Brain microvascular endothelial cell (primary cell): ENCODE measurements around the gene TTLL12.

Experiments
- DNase-seq: peaks from one replicate; pipeline ENCODE4 v3.0.0-alpha.2; 2020
- H3K27ac ChIP-seq: fragments of 250-450 bp; sonication (Bioruptor Pico); 2 replicates; pipeline ENCODE4 v1.5.1; 2020; ENCODE audit warnings: mild to moderate bottlenecking, moderate library complexity
- H3K27me3 ChIP-seq: fragments of 250-450 bp; sonication (Bioruptor Pico); replicated peaks from 2 replicates; pipeline ENCODE4 v1.5.1; 2020; ENCODE audit warnings: mild to moderate bottlenecking
- H3K36me3 ChIP-seq: fragments of 250-450 bp; sonication (Bioruptor Pico); replicated peaks from 2 replicates; pipeline ENCODE4 v1.5.1; 2020; ENCODE audit warnings: mild to moderate bottlenecking
- H3K4me3 ChIP-seq: 2 replicates; pipeline ENCODE4 v1.5.1; 2011; ENCODE audit warnings: low read depth, mild to moderate bottlenecking, control low read depth, low read length, moderate library complexity
- in situ Hi-C: cut with HindIII; loops from 2 replicates; pipeline ENCODE4 v1.10.0; 2017; ENCODE audit warnings: low sequenced_read_pairs, low pct_ligation_motif_present
- TF ChIP-seq, protein P1 (sequence below): IDR thresholded peaks from 2 replicates; pipeline ENCODE4 v1.5.1; 2011; ENCODE audit warnings: low read depth, mild to moderate bottlenecking, moderate library complexity, low read length, control low read depth, inconsistent platforms; ENCODE audit errors: missing control alignments

TTLL12 gene

DNA sequence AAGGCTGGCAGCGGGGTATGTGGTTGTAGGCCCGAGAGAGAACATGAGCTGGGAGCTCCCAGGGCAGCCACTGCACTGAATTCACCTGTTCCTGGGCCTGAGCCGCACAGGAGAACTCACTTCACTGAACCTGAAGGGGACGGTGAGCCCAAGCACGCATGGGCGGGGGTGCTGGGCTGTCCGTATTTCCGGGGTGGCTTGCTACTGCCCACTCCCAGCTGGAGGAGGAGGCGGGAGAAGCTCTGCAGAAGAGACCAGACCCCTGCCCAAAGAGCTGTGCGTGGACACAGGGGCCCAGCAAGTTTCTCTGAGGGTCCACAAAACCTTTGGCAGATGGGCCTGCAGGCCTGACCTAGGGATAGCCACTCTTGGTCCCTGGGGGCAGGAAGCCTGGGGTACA, 4.8 kb downstream of the TTLL12 start:
- H3K36me3 ChIP-seq: peaks cover 22% of the 10 kb centered on the region
- in situ Hi-C loops: no loop called here
- DNase-seq: no peak
- TF ChIP-seq, protein P1, sequence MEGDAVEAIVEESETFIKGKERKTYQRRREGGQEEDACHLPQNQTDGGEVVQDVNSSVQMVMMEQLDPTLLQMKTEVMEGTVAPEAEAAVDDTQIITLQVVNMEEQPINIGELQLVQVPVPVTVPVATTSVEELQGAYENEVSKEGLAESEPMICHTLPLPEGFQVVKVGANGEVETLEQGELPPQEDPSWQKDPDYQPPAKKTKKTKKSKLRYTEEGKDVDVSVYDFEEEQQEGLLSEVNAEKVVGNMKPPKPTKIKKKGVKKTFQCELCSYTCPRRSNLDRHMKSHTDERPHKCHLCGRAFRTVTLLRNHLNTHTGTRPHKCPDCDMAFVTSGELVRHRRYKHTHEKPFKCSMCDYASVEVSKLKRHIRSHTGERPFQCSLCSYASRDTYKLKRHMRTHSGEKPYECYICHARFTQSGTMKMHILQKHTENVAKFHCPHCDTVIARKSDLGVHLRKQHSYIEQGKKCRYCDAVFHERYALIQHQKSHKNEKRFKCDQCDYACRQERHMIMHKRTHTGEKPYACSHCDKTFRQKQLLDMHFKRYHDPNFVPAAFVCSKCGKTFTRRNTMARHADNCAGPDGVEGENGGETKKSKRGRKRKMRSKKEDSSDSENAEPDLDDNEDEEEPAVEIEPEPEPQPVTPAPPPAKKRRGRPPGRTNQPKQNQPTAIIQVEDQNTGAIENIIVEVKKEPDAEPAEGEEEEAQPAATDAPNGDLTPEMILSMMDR: no peak
- H3K27ac ChIP-seq: no peak overlapping the region
- H3K27me3 ChIP-seq: no peaks in the 10 kb centered on the region
- no peak overlapping the region for H3K4me3 ChIP-seq

DNA sequence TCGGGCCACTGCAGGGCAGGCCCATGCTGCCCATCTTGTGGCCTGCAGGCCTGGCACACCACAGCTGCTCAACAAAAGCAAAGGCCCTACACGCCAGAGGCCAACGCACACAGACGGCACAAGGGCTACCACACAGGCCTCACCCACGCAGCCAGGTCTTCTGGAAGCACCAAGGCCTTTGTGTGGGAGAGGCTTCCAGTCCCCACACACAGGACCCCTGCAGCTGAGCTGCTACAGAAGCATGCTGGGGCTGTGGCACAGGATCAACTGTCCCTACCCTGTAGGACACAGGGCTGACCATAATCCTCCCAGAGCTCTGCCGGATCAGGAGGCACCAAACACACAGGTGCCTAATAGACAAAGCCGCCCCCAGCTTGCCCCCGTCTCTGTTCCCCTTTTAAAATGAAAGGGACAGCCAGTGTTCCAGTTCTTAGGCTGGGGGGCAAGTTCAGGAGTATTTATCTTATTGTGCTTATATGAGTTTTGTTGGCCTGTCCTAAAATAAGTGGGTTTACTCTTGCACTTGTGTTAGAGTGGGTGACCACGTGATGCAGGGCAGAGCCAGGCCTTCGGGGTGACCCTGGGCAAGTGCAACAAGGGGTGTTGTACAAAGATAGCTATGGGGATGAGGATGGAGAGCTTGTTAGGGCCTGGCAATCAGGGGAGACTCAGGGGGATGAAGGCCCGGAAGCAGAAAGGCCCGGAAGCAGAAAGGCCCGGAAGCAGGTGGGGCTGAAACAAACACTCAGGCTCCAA, 5.4 kb downstream of the TTLL12 start:
- in situ Hi-C loops: no loop called here
- DNase-seq: no peak
- no peaks in the 10 kb centered on the region for H3K27me3 ChIP-seq
- no peak overlapping the region for H3K27ac ChIP-seq
- TF ChIP-seq, protein P1: no peak
- peaks cover 22% of the 10 kb centered on the region for H3K36me3 ChIP-seq
- no peak overlapping the region for H3K4me3 ChIP-seq

- no peak overlapping the region for H3K27ac ChIP-seq
- peaks cover 22% of the 10 kb centered on the region for H3K36me3 ChIP-seq
- in situ Hi-C loops: no loop called here
- no peak for DNase-seq
- H3K4me3 ChIP-seq: no peak overlapping the region
- TF ChIP-seq, protein P1: no peak
- no peaks in the 10 kb centered on the region for H3K27me3 ChIP-seq
Measured at GRCh38 chr22:43180670-43181069, 6.3 kb downstream of the TTLL12 start.

DNA sequence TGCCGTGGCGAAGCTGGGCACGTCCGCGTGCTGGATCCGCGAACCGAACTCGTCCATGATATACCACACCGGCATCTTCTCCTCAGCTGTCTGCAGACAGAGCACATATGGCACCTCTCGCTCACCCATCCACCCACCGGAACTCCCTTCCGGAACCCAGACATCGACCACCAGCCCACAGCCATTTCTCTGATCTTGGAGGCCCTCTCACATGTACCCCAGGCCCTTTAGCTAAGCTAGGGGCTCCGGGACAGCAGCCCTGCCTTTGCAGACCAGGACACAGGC, 7.1 kb downstream of the TTLL12 start:
- in situ Hi-C loops: no loop called here
- DNase-seq: no peak
- no peak overlapping the region for H3K4me3 ChIP-seq
- peaks cover 26% of the 10 kb centered on the region for H3K36me3 ChIP-seq
- TF ChIP-seq, protein P1: no peak
- H3K27ac ChIP-seq: no peak overlapping the region
- H3K27me3 ChIP-seq: no peaks in the 10 kb centered on the region

DNA sequence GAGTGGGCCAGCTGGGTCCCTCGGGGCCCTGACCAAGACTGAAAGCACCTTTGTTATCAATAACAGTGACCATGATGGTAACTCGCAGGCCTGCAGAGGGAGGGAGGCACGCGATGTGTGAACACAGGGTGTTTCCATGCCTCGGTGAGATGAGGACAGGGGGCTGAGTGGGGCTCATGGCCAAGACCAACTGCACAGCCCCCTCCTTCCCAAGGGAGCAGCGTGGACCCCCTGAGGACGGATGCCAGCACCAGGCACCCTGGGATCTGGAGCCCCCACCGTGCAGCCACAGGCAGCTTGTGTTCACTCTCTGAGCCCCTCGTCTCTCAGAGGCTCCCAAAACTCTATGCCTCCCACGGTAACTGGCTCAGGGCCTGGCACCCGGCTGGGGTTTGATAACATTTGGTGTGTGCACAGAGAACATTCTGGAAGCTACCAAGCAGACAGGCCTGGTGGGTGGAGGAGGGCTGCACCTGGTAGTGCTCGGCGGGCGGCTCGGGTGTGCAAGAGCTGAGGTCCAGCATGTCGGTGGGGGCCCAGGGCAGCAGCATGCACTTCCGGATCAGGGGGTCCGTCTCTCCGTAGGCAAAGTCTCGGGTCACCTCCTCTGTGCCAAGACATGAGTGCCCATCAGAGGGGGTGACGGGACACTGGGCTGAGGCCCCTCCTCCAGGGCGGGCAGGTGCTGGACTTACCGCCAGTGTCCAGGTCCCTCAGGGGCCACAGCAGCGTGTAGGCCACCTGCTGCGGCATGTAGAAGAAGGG, 7.6 kb downstream of the TTLL12 start:
- H3K27me3 ChIP-seq: no peaks in the 10 kb centered on the region
- in situ Hi-C loops: no loop called here
- no peak for DNase-seq
- TF ChIP-seq, protein P1: no peak
- H3K4me3 ChIP-seq: no peak overlapping the region
- no peak overlapping the region for H3K27ac ChIP-seq
- peaks cover 30% of the 10 kb centered on the region for H3K36me3 ChIP-seq
